HG02610 (cell line): ENCODE data around the gene ZNF117.
"Not testable (repeated sequence)": the region's sequence is repeated elsewhere in the genome, so short reads cannot be mapped to it uniquely, and the experiment has no call there.

ENCODE experiments used
- ATAC-seq: cut with Tn5 transposase; IDR thresholded peaks from one replicate; pipeline ENCODE4 v1.9.1; 2021; ENCODE audit warnings: mild to moderate bottlenecking, moderate library complexity; ENCODE audit not compliant: unreplicated experiment

The ZNF117 gene

DNA sequence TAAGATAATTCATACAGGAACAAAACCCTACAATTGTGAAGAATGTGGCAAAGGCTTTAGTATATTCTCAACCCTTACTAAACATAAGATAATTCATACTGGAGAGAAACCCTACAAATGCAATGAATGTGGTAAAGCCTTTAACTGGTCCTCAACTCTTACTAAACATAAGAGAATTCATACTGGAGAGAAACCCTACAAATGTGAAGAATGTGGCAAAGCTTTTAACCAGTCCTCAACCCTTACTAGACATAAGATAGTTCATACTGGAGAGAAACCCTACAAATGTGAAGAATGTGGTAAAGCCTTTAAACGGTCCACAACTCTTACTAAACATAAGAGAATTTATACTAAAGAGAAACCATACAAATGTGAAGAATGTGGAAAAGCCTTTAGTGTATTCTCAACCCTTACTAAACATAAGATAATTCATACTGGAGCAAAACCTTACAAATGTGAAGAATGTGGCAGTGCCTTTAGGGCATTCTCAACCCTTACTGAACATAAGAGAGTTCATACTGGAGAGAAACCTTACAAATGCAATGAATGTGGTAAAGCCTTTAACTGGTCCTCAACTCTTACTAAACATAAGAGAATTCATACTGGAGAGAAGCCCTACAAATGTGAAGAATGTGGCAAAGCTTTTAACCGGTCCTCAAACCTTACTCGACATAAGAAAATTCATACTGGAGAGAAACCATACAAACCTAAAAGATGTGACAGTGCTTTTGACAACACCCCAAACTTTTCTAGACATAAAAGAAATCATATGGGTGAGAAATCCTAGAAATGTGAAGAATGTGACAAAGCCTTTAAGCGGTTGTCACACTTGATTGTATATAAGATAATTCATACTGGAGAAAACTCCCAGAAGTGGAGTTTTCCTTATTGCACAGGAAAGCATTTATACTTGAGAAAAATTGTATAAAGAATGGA is 62.3 kb downstream of the ZNF117 start:
- ATAC-seq = not testable (repeated sequence)
